ENCODE data around the gene RGL1.

The RGL1 gene

GRCh38 chr1:183821889-183822611 lies 17.1 kb downstream of the RGL1 start:
- peak; percentile 59 for DNase-seq (ENCODE audit: low spot score)

GRCh38 chr1:183824291-183824690 lies 19.4 kb downstream of the RGL1 start:
- no peak for DNase-seq (ENCODE audit: low spot score)

- DNase-seq (ENCODE audit: low spot score): no peak
These were observed 22.9 kb downstream of the RGL1 start for GRCh38 chr1:183827801-183828200.

GRCh38 chr1:183830389-183830788 lies 25.5 kb downstream of the RGL1 start:
- DNase-seq (ENCODE audit: low spot score): no peak

GRCh38 chr1:183831311-183831710 lies 26.4 kb downstream of the RGL1 start:
- DNase-seq (ENCODE audit: low spot score): no peak

GRCh38 chr1:183832459-183832858 lies 27.5 kb downstream of the RGL1 start:
- DNase-seq (ENCODE audit: low spot score): no peak

- no peak for DNase-seq (ENCODE audit: low spot score)
These were observed 29.6 kb downstream of the RGL1 start for GRCh38 chr1:183834568-183834967.

GRCh38 chr1:183836598-183836997 lies 31.7 kb downstream of the RGL1 start:
- DNase-seq (ENCODE audit: low spot score): no peak

- DNase-seq (ENCODE audit: low spot score): no peak
These were observed 32.1 kb downstream of the RGL1 start for GRCh38 chr1:183837062-183837461.

GRCh38 chr1:183838221-183838620 lies 33.3 kb downstream of the RGL1 start:
- peak; percentile 94 for DNase-seq (ENCODE audit: low spot score)

GRCh38 chr1:183840140-183840539 lies 35.2 kb downstream of the RGL1 start:
- DNase-seq (ENCODE audit: low spot score): no peak

GRCh38 chr1:183841550-183841949 lies 36.6 kb downstream of the RGL1 start:
- DNase-seq (ENCODE audit: low spot score): no peak

- DNase-seq (ENCODE audit: low spot score): peak; percentile 65
These were observed 37.3 kb downstream of the RGL1 start for GRCh38 chr1:183841950-183842794.

- peak; percentile 30 for DNase-seq (ENCODE audit: low spot score)
These were observed 37.9 kb downstream of the RGL1 start for GRCh38 chr1:183842795-183843144.

GRCh38 chr1:183844806-183845205 lies 39.9 kb downstream of the RGL1 start:
- no peak for DNase-seq (ENCODE audit: low spot score)

GRCh38 chr1:183845681-183846080 lies 40.8 kb downstream of the RGL1 start:
- no peak for DNase-seq (ENCODE audit: low spot score)

GRCh38 chr1:183847641-183848040 lies 42.7 kb downstream of the RGL1 start:
- no peak for DNase-seq (ENCODE audit: low spot score)

GRCh38 chr1:183850852-183851251 lies 45.9 kb downstream of the RGL1 start:
- no peak for DNase-seq (ENCODE audit: low spot score)

GRCh38 chr1:183859119-183859518 lies 54.2 kb downstream of the RGL1 start:
- no peak for DNase-seq (ENCODE audit: low spot score)

GRCh38 chr1:183859831-183860230 lies 54.9 kb downstream of the RGL1 start:
- no peak for DNase-seq (ENCODE audit: low spot score)

GRCh38 chr1:183862967-183863366 lies 58.0 kb downstream of the RGL1 start:
- DNase-seq (ENCODE audit: low spot score): no peak

GRCh38 chr1:183863852-183864251 lies 58.9 kb downstream of the RGL1 start:
- DNase-seq (ENCODE audit: low spot score): no peak

GRCh38 chr1:183864611-183865010 lies 59.7 kb downstream of the RGL1 start:
- DNase-seq (ENCODE audit: low spot score): no peak

GRCh38 chr1:183869230-183869629 lies 64.3 kb downstream of the RGL1 start:
- no peak for DNase-seq (ENCODE audit: low spot score)
